RWPE2 (cell line): Measurements from ENCODE around the gene TESK2.
"Not testable (repeated sequence)": the region's sequence is repeated elsewhere in the genome, so short reads cannot be mapped to it uniquely, and the experiment has no call there.

ENCODE experiments used
- ATAC-seq: fragments of 200-7000 bp; cut with Tn5 transposase; 3 replicates; pipeline ENCODE4 v1.9.1; 2021; ENCODE audit warnings: low read depth
- DNase-seq: peaks from one replicate; pipeline ENCODE4 v3.0.0-alpha.2; 2020; ENCODE audit warnings: low spot score
- H3K27ac ChIP-seq: fragments of 450-650 bp; 2 replicates; pipeline ENCODE4 v1.5.1; 2017; ENCODE audit warnings: mild to moderate bottlenecking; ENCODE audit not compliant: poor library complexity, severe bottlenecking
- H3K27me3 ChIP-seq: fragments of 250-450 bp; sonication (Bioruptor Pico); 2 replicates; pipeline ENCODE4 v1.5.1; 2021; ENCODE audit warnings: mild to moderate bottlenecking, moderate library complexity; ENCODE audit not compliant: insufficient read depth, poor library complexity, severe bottlenecking
- H3K36me3 ChIP-seq: fragments of 250-450 bp; sonication (Bioruptor Pico); 2 replicates; pipeline ENCODE4 v1.5.1; 2020; ENCODE audit warnings: low read depth, mild to moderate bottlenecking, moderate library complexity
- H3K4me1 ChIP-seq: fragments of 250-450 bp; sonication (Bioruptor Pico); 2 replicates; pipeline ENCODE4 v1.5.1; 2021; ENCODE audit warnings: mild to moderate bottlenecking, moderate library complexity; ENCODE audit not compliant: insufficient read depth, poor library complexity, severe bottlenecking
- H3K4me3 ChIP-seq: fragments of 250-450 bp; sonication (Bioruptor Pico); 2 replicates; pipeline ENCODE4 v1.5.1; 2021; ENCODE audit warnings: mild to moderate bottlenecking, moderate library complexity; ENCODE audit not compliant: severe bottlenecking
- H3K9me3 ChIP-seq: fragments of 250-450 bp; sonication (Bioruptor Pico); 2 replicates; pipeline ENCODE4 v1.5.1; 2021; ENCODE audit warnings: mild to moderate bottlenecking, moderate library complexity; ENCODE audit not compliant: severe bottlenecking
- TF ChIP-seq, protein P1 (sequence below): fragments of 450-650 bp; IDR thresholded peaks from one replicate; pipeline ENCODE4 v1.5.1; 2017; ENCODE audit warnings: mild to moderate bottlenecking, moderate library complexity; ENCODE audit not compliant: poor library complexity, severe bottlenecking

TESK2 gene

DNA sequence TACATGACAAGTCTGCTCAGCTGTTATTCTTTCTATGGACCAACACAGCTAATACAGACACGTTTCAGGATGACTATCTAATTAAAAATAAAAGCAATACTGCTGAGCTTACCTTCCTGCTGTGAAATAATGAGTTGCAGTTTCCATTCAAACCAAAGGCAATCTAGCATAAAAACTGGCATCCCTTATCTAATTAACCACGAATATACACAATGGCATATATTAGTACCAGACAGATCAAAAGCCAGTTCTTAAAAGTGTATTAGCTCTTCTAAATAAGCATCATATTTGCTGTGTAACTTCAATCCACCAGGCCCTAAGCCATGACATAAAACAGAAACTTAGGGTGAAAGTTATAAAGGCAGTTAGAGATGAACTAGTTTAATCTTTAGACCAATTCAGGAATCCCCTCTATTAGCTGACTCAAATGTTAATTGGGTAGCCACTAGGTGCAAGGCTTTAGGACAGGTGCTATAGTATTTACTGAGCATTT is 20.6 kb downstream of the TESK2 start:
- DNase-seq (no peak), ATAC-seq (no peak)
- H3K36me3 ChIP-seq, result no peaks in the 10 kb centered on the region
- H3K27me3 ChIP-seq, result no peaks in the 10 kb centered on the region
- H3K9me3 ChIP-seq, result no peaks in the 10 kb centered on the region
- H3K4me1 ChIP-seq, result no peaks in the 10 kb centered on the region
- H3K27ac ChIP-seq, result no peak overlapping the region
- no peak overlapping the region for H3K4me3 ChIP-seq
- TF ChIP-seq, protein P1, sequence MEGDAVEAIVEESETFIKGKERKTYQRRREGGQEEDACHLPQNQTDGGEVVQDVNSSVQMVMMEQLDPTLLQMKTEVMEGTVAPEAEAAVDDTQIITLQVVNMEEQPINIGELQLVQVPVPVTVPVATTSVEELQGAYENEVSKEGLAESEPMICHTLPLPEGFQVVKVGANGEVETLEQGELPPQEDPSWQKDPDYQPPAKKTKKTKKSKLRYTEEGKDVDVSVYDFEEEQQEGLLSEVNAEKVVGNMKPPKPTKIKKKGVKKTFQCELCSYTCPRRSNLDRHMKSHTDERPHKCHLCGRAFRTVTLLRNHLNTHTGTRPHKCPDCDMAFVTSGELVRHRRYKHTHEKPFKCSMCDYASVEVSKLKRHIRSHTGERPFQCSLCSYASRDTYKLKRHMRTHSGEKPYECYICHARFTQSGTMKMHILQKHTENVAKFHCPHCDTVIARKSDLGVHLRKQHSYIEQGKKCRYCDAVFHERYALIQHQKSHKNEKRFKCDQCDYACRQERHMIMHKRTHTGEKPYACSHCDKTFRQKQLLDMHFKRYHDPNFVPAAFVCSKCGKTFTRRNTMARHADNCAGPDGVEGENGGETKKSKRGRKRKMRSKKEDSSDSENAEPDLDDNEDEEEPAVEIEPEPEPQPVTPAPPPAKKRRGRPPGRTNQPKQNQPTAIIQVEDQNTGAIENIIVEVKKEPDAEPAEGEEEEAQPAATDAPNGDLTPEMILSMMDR, result no peak

DNA sequence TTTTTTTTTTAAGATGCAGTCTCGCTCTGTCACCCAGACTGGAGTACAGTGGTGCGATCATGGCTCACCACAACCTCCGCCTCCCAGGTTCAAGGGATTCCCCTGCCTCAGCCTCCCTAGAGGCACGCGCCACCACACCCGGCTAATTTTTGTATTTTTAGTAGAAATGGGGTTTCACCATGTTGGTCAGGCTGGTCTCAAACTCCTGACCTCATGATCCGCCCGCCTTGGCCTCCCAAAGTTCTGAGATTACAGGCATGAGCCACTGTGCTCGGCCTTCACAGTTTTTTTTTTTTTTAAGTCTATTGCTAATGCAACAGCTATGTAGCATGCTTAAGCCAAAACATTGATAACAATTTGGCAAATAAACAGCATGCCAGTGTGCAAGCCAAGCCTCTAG is 23.6 kb downstream of the TESK2 start:
- not testable (repeated sequence) for DNase-seq, H3K4me3 ChIP-seq, H3K36me3 ChIP-seq, H3K9me3 ChIP-seq, H3K4me1 ChIP-seq, ATAC-seq, H3K27ac ChIP-seq, H3K27me3 ChIP-seq

DNA sequence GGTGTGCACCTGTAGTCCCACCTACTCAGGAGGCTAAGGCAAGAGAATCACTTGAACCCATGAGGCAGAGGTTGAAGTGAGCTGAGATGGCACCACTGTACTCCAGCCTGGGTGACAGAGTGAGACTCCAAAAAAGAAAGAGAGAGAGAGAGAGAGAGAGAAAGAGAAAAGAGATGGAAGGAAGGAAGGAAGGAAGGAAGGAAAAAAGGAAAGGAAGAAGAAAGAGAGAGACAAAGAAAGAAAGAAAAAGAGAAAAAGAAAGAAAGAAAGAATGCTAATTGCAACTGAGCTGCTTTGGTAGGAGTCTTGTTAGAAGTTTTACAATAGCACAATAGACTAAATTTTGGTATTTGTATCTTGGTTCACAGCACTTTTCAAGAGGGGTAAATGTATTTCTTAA is 25.7 kb downstream of the TESK2 start:
- Histone ChIP-seq H3K27ac (no peak overlapping the region), H3K4me3 (no peak overlapping the region), H3K27me3 (no peaks in the 10 kb centered on the region), H3K4me1 (no peaks in the 10 kb centered on the region), H3K36me3 (no peaks in the 10 kb centered on the region), H3K9me3 (no peaks in the 10 kb centered on the region)
- TF ChIP-seq, protein P1, result no peak
- DNase-seq (no peak), ATAC-seq (no peak)

DNA sequence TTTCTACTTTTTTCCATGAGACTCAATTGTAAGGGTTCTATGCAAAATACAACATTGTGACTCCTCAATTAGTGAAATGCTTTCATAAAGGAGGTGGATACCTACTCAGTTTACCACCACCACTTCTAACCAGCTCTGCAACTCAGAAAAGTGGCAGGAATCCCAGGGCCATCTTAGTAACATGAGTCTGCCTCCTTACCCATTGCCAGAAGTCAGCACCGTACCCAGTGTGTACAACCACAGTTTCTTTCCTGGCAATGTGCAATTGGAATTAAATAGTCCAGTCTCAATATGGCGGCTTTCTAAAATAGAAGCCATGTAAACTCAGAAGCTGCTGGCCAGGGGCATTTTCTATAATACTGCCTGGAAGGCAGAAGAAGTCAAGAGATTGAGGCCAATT is 32.1 kb downstream of the TESK2 start:
- Histone ChIP-seq H3K9me3 (no peaks in the 10 kb centered on the region), H3K4me1 (no peaks in the 10 kb centered on the region), H3K4me3 (no peak overlapping the region), H3K27ac (no peak overlapping the region), H3K27me3 (no peaks in the 10 kb centered on the region), H3K36me3 (no peaks in the 10 kb centered on the region)
- no peak for ATAC-seq
- DNase-seq, result no peak
- TF ChIP-seq, protein P1, result no peak

DNA sequence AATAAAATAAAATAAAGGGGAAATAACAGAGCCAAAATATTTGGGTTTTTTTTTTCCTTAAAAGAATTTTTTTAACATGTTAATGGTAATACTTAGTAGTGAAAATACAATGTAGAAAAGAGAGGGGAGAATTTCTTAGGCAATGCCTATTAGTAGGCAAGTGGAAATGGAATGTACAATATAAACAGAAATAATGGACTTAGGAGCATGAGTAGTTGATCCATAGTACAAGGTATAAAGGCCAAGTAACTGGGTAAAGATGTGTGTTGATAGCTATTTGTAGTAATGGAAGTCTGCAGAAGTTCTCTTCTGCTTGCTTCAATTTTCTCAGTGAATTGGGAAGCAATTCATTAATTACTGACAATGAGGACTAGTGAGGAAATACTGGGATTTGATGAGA is 34.4 kb downstream of the TESK2 start:
- H3K4me3 ChIP-seq, result no peak overlapping the region
- TF ChIP-seq, protein P1, result no peak
- H3K27ac ChIP-seq, result no peak overlapping the region
- DNase-seq (no peak), ATAC-seq (no peak)
- no peaks in the 10 kb centered on the region for H3K4me1 ChIP-seq
- H3K27me3 ChIP-seq, result no peaks in the 10 kb centered on the region
- no peaks in the 10 kb centered on the region for H3K36me3 ChIP-seq
- H3K9me3 ChIP-seq, result no peaks in the 10 kb centered on the region

DNA sequence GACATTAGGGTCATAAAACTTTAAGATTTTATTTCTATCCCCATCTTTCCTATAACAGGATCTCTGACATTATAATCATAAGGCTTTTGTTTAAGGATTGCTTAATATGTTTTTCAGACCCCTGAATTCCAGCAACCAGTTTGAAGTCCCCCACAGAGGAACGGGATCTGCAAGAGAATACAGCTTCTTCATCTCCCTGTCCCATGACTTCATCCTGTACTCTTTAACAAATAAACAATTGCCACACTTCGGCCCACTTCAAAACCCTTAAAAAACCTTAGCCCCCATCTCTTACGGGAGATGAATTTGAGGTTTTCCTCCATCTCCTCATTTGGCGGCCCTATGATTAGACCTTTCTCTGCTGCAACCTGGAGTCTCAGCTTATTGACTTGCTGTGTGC is 35.8 kb downstream of the TESK2 start:
- no peaks in the 10 kb centered on the region for H3K36me3 ChIP-seq
- no peaks in the 10 kb centered on the region for H3K4me1 ChIP-seq
- TF ChIP-seq, protein P1, result no peak
- H3K27me3 ChIP-seq, result no peaks in the 10 kb centered on the region
- H3K9me3 ChIP-seq, result no peaks in the 10 kb centered on the region
- no peak overlapping the region for H3K4me3 ChIP-seq
- ATAC-seq (no peak), DNase-seq (no peak)
- no peak overlapping the region for H3K27ac ChIP-seq
